HG03469 (cell line): ENCODE measurements around the gene MBD3.
"Not testable (repeated sequence)": the region's sequence is repeated elsewhere in the genome, so short reads cannot be mapped to it uniquely, and the experiment has no call there.

Experiments used
- ATAC-seq: cut with Tn5 transposase; IDR thresholded peaks from one replicate; pipeline ENCODE4 v1.9.1; 2021; ENCODE audit warnings: mild to moderate bottlenecking, moderate library complexity, moderate number of reproducible peaks; ENCODE audit not compliant: unreplicated experiment

Gene MBD3

DNA sequence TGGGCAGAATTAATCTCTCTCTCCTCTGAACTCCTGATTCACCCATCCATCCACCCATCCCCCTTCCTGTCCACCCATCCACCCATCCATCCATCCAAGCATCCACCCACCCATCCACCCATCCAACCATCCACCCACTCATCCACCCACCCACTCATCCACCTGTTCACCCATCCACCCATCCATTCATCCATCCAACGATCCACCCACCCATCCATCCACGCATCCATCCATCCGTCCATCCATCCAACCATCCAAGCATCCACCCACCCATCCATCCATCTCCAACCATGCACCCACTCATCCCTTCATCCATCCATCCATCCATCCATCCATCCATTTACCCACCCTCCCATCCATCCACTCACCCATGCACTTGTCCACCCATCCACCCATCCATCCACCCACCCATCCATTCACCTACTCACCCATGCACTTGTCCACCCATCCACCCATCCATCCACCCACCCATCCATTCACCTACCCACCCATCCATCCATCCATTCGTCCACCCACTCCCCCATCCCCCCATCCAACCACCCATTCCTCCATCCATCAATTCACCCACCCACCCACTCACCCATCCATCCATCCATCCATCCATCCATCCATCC, 43.2 kb downstream of the MBD3 start:
- ATAC-seq: no peak

DNA sequence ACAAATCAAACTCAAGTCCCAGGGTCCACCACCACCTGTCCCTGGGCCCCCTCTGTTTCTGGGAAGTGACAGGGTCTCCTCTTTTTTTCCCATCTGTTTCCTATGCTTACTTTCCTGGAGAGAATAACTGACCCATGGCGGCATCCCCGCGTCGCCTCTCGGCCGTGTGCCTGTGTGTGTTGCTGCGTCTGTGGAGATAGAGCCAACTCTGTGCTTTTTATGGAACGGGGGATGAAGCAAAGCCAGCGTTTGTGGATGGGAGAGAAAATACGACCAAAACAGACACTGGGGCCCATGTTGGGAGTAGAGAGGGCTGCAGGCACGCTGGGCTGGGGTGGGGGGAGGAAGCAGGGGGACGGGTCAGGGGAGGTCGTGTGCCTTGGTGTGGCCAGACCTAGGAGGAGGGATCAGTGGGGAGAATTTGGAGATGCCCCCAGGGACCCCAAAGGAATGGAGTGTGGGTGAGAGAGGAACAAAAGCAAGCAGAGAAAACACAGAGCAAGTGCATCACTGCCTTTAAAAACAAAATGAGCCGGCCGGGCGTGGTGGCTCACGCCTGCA, 52.2 kb downstream of the MBD3 start:
- ATAC-seq: no peak

DNA sequence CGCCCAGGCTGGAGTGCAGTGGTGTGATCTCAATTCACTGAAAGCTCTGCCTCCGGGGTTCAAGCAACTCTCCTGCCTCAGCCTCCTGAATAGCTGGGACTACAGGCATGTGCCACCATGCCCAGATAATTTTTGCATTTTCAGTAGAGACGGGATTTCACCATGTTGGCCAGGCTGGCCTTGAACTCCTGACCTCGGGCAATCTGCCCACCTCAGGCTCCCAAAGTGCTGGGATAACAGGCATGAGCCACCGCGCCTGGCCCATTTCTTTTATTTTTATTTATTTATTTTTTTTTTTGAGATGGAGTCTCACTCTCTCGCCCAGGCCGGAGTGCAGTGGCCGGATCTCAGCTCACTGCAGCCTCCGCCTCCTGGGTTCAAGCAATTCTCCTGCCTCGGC, 52.9 kb downstream of the MBD3 start:
- ATAC-seq: not testable (repeated sequence)

DNA sequence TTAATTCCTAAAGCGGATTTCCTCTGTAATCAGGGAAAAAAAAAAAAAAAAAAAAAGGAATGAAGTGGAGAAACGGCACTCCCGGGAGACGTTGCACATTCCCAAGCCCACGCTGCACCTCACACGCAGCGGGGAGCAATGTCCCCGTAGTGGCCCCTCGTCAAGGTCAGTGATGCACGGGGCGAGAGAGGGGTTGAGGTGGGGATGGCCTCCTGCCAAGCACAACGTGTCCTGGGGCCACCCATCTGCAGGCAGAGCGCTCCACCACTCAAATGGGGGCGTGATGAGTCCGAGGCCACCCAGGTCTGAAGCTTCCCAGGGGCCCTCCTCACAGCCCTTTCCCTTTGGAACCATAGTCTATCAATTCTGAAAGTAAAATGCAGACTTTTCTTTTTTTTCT, 53.7 kb downstream of the MBD3 start:
- ATAC-seq: no peak

DNA sequence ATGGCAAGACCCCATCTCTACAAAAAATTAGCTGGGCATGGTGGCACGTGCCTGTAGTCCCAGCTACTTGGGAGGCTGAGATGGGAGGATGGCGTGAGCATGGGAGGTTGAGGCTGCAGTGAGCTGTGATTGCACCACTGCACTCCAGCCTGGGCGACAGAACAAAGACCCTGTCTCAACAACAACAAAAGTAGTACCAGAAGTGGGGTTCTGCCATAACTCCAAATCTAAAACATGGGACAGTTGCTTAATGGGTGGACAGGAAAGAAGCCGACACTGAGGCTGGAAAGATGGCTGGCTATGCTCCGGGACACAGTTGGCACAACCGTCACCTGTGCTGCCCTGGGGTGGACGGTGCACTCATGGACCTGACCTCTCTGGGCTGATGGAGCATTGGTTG, 57.0 kb downstream of the MBD3 start:
- ATAC-seq: not testable (repeated sequence)

DNA sequence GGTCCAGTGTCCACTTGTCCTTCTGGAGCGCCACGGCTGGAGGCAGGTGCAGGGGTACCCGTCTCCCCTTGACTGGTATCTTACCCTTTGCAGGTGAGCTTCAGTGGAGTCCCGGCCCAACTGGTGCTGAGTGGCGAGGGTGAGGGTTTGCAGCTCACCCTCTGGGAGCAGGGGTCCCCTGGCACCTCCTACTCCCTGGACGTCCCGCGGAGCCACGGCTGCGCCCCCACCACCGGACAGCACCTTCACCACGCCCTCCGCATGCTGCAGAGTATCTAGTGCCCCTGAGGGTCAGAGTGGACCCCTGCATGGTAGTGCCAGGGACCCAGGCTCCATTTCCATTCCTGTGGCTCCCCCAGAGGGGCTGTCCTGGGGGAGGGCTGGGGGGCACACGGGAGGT, 57.7 kb downstream of the MBD3 start:
- ATAC-seq: no peak

DNA sequence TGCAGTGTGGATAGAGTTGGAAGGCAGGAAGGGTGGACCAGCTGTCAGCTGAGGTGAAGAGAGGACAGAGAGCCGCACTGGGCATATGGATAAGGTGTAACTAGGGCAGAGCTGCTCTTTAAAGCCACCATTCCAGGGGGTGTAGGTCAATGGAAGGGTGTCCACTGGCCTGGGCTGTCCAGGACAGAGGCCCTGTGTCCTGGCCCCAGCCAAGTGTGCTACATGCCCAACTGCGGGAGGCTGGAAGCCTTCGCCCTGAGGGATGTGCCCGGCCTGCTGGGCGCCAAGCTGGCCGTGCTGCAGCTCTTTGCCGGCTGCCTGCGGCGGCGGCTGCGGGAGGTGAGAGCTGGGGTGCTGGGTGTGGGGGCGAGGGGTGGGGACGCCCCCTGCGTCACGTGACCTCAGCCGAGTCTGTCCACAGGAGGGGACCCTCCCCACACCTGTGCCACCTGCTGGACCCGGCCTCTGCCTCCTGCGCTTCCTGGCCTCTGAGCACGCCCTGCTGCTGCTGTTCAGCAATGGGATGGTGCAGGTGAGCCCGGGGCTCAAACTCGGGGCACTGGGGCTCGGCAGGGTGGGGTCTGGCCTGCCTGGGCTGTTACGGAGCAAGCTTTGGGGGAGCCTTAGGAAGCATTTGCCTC, 59.0 kb downstream of the MBD3 start:
- ATAC-seq: no peak

DNA sequence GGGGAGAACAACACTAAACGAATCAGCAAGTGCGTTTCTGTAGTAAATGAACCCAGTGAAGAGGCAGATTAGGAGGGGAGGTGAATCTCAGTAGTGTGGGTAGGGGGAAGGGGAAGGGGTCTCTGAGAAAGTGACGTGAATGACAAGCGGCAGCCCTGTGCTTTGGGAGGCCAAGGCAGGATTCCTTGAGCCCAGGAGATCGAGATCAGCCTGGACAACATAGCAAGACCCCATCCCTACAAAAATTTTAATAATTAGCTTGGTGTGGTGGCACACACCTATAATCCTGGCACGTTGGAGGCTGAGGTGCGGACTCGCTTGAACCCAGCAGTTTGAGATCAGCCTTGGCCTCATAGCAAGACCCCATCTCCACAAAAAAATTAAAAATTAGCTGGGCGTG, 60.7 kb downstream of the MBD3 start:
- no peak for ATAC-seq

DNA sequence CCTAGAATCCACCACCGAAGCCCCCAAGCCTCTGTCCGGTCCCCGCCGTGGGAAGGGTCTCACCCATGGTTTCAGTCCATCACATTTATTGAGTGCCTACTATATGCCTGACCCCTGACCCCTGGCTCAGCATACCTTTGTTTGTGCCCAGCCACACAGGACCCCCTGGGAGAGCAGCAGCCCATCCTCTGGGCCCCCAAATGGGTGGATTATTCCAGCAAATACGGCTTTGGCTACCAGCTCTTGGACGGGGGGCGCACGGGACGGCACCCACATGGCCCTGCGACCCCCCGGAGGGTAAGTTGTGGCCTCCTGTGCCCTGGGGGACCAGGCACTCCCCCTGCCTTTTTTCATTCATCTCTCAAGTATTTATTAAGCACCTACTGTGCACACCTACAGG, 61.1 kb downstream of the MBD3 start:
- no peak for ATAC-seq

DNA sequence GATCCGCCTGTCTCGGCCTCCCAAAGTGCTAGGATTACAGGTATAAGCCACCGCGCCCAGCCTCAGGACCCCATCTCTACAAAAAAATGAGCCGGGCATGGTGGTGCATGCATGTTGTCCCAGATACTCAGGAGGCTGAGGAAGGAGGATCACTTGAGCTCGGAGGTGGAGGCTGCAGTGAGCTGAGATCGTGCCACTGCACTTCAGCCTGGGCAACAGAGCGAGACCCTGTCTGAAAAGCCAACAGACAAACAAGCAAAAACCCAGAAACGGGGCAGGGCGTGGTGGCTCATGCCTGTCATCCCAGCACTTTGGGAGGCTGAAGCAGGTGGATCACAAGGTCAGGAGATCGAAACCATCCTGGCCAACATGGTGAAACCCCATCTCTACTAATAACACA, 61.8 kb downstream of the MBD3 start:
- ATAC-seq: not testable (repeated sequence)

DNA sequence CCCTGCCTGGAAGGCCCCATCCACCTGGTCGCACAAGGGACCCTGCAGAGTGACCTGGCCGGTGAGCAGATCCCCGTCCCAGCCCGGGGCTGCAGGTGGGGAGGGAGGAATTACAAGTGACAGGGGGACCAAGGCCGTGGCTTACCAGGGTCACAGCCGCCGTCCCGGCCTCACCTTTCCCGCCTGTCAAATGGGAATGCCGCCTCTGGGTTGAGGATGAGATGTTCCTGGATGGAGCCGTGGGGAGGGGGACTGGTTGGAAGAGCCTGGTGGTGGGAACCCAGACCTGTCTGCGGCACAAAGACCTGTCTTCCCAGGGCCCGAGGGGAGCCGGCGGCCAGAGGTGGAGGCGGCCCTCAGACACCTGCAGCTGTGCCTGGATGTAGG, 63.2 kb downstream of the MBD3 start:
- ATAC-seq: no peak

DNA sequence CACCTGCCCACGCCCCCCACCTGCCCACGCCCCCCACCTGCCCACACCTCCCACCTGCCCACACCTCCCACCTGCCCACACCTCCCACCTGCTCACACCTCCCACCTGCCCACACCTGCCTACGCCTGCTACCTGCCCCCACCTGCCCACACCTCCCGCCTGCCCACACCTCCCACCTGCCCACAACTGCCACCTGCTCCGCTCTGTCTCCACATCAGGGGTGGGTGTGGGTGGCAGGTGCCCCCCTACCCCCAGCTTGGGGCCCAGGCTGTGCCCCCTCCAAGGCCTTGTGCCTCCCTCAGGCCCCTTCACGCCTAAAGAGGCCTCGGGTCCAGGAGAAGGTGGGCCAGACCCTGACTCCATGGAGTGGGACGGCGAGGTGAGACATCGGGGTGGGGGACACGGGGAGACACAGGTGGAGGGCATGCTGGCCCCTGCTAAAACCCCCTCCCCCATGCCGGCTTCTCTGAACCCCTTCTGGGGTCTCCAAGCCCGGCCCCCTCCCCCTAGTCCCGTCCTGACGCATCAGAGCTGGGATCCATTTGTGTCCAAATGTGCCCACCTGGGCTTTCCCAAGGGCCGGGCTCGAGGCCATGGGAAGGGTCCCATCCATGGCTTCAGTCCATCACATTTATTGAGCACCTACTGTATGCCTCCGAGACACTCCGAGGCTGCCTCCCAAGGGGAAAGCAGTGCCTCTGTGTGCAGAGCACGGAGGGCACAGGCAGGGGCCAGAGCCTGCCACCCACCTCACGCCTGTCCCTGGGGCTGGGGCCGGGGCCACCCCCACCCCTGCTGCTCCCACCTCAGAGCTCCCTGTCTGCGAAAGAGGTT, 63.9 kb downstream of the MBD3 start:
- no peak for ATAC-seq

DNA sequence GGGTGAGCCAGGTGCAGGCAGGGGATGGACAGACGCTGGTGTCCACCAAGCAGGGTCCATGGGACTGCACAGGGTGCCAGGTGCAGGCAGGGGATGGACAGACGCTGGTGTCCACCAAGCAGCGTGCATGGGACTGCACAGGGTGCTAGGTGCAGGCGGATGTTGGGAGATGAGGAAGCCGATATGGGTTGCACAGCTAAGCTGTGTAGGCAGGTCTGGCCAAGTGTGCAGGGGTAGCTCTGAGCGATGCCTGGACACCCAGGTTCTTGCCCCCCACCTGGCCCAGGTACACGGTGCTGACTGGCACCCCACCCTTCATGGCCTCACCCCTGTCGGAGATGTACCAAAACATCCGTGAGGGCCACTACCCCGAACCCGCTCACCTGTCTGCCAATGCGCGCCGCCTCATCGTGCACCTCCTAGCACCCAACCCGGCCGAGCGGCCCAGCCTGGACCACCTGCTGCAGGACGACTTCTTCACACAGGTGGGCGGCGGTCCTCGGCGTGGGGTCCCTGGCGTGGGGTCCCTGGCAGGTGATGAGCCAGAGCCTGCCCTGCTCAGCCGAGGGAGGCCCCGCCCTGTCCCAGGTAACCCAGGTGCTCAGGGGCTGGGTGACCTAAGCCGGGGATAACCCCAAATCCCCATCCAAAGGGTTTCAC, 64.9 kb downstream of the MBD3 start:
- ATAC-seq: no peak

DNA sequence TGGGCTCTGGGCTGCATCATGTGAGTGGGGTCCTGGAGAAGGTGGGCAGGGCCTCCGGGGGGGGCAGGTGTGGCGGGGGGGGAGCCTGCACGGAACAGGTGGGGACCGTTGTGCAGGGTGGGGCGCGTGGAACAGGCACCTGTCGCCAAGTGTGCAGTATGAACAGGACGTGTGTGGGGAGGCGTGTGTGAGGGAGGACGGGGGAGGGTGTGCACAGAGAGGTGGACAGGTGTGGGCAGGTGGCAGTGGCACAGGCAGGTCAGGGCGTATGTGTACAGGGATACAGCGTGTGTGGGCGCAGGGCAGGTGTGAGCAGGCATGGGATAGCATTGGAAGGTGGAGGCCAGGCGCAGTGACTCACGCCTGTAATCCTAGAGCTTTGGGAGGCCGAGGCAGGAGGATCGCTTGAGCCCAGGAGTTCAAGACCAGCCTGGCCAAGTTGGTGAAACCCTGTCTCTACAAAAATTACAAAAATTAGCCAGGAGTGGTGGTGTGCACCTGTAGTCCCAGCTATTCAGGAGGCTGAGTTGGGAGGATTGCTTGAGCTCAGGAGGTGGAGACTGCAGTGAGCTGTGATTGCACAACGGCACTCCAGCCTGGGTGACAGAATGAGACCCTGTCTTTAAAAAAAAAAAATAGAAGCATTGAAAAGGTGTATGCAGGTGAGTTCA, 65.6 kb downstream of the MBD3 start:
- no peak for ATAC-seq

DNA sequence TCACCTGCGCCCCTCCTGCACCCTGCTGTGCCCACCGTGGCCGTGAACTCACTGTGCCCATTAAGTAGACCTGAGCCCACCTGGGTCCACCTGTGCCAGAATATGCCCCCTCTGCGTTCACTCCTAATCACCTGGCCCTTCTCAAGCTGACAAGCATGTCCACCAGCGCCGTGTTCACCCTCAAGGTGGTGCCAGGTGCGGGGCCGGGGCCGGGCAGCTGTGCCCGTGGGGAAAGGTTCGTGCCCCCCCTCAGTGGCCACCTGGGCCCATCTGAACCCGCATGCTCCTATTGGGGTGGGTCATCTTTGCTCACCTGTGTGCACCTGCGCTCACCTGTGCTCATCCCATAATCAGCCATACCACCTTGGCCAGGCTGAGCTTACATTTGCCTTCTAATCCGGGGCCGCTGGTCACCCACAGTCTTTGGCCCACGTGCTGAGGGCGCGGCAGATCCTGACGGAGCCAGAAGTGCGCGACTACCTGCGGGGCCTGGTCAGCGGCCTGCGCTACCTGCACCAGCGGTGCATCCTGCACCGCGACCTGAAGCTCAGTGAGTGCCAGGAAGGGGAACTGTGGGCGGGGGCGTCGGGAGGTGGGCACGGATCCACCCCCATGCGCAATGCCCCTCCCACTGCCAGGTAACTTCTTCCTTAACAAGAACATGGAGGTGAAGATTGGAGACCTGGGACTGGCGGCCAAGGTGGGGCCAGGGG, 66.4 kb downstream of the MBD3 start:
- ATAC-seq: no peak

DNA sequence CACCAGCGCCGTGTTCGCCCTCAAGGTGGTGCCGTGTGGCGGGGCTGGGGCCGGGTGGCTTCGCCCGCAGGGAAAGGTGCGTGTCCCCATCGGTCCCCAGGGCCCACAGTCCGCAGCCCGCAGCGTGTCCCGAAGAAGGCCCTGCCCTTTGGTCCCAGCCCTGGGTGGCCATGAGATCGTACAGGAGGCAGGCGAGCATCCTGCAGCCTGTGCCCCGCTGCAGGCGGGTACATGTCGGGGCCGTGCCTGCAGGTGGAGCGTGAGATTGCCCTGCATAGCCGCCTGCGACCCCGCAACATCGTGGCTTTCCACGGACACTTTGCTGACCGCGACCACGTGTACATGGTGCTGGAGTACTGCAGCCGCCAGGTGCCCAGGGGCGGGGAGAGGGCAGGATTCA, 67.3 kb downstream of the MBD3 start:
- ATAC-seq: no peak

DNA sequence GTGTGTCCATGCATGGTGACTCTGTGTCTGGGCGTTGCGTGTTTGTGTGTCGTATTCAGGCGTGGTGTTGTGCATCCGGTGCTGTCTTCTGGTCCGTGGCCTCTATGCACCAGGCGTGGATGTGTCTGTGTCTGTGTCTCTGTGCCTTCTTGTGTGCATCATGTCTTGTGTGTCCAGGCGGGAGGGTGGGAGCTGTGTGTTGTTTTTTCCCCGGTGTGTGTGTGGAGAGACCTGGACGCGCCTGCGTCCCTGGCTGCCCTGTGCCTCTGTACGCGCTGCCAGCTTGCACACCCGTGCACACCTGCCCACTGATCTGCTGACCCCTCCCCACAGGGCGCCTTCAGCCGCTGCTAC, 67.7 kb downstream of the MBD3 start:
- ATAC-seq: no peak

DNA sequence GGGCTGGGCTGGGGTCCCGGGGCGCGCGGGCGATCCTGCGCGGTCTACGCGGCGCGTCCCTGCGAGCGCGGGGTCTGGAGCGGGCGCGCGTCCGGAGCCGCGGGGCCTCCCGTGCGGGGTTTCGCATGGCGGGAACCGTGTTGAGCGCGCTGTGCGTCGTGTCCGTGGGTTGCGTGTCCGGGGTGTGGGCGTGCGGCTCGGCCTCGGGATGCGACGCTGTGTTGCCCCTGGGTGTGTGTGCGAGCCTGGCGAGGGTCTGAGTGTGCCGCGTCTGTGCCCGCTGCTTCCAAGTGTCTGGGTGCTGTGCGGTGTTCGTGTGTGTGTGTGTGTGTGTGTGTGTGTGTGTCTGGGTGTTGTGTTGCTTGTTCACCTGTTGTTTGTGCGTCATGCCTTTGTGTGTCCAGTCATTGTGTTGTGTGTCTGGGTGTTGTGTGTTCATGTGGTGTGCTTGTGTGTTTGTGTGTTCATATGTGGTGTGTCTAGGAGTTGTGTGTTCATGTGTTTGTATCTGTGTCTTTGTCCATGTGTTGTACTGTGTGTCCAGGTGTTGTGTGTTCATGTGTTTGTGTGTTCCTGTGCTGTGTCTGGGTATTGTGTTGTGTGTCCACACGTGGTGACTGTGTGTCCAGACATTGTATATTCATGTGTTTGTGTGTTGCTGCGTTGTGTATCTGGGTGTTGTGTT, 68.2 kb downstream of the MBD3 start:
- no peak for ATAC-seq
